GM19438 (cell line): ENCODE data around the gene SNN.

ENCODE experiments used
- ATAC-seq: cut with Tn5 transposase; IDR thresholded peaks from one replicate; pipeline ENCODE4 v1.9.1; 2021; ENCODE audit warnings: low read depth; ENCODE audit not compliant: unreplicated experiment

Gene SNN

DNA sequence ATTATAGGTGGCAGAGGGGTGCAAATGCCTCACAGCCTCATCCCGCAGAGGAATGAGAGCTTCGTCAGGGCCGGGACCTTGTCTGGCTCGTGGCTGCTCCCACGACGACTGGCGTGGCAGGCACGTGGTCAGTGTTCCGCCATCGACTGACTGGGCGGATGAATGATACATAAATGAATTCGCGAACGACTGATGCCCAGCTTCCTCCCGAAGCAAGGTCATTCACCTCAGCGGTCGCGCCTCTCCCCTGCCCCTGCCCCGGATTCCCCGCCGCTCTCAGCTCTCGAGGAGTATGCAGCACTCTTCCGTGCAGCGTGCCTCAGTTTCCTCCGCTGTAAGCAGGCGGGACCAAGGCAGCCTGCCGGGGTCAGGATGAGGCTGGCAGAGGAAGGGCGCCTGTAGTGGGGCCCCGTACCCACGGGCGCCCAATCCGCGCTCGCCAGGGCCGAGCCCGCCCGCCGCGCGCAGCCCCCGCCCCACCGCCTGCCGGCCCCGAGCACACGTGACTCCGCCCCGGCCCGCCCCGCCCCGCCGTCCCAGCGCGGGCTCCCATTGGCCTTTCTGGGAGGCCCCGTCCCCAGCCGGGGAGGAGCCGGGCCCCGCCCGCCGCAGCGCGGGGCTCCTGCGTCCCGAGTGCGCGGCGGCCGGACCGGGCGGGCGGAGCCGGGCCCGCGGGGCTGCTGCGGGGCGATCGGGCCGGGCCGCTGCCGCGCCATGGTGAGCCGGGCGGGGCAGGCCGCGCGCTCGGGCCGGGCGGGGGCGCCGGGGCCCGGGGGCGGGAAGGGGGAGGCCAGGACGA lies at the start of gene SNN:
Gene SNN, plus strand, starts transcription at position 632 of the 799 bp plus-strand sequence. CDS start 7,605 bp downstream, outside the sequence.
- ATAC-seq, result no peak

GRCh38 chr16:11619327-11619851 lies 48.9 kb upstream of the SNN start:
- peak; percentile 65 for ATAC-seq

- ATAC-seq, result no peak
These were observed 47.8 kb upstream of the SNN start for GRCh38 chr16:11620243-11621003.

GRCh38 chr16:11621539-11621919 lies 46.7 kb upstream of the SNN start:
- no peak for ATAC-seq

GRCh38 chr16:11621920-11622651 lies 46.2 kb upstream of the SNN start:
- ATAC-seq, result no peak

- ATAC-seq, result no peak
These were observed 44.0 kb upstream of the SNN start for GRCh38 chr16:11624205-11624604.

DNA sequence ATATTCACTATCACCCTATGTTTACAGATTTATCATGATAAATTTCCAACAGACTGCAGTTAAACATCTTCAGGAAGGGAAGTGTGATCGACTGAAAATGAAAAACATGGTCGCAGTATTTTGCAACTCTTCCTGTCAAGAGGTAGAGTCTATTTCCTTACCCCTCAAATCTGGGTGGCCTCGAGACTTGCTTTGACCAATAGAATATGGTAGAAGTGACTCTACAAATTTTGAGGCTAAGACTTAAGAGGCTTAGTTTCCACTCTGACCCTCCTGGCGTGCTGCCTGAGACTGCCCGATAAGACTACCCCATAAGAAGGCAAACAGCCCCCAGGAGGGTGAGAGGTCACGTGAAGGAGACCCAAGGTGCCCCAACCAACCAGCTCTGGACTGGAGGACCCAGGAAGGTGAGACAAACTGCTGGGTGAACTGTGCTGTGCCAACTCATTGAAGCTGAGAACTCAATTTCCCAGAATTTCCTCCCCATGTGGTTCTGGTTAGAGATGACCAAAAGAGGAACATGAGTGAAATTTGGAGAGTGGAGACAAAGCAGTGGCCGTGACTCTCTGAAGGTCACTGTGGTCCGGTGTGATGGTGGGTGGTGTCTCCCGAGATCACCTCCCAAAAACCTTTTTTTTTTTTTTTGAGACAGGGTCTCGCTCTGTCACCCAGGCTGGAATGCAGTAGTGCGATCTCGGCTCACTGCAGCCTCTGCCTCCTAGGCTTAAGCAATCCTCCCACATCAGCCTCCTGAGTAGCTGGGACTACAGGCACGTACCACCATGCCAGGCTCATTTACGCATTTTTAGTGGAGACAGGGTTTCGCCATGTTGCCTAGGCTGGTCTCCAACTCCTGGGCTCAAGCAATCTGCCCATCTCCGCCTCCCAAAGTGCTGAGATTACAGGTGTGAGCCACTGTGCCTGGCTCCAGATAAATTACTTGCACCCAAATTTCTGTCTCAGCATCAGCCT lies 43.3 kb upstream of the SNN start:
- ATAC-seq, result no peak

DNA sequence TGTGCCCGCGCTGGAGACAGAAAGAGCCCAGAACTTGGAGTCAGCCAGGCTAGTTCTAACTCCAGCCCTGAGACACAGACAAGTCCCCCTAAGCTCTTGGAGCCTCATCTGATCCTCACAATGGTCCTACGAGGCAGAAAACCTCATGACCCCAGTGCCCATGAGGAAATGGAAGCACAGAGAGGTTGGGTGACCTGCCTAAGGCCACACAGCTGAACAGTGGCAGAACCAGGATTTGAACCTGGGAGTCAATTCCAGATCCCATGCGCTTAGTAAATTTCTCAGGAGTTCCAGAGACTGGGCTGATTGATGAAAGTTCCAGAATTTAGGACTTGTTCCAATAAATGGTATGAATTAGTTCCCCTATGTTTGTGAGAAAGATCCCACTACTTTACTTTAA lies 42.5 kb upstream of the SNN start:
- ATAC-seq, result no peak

DNA sequence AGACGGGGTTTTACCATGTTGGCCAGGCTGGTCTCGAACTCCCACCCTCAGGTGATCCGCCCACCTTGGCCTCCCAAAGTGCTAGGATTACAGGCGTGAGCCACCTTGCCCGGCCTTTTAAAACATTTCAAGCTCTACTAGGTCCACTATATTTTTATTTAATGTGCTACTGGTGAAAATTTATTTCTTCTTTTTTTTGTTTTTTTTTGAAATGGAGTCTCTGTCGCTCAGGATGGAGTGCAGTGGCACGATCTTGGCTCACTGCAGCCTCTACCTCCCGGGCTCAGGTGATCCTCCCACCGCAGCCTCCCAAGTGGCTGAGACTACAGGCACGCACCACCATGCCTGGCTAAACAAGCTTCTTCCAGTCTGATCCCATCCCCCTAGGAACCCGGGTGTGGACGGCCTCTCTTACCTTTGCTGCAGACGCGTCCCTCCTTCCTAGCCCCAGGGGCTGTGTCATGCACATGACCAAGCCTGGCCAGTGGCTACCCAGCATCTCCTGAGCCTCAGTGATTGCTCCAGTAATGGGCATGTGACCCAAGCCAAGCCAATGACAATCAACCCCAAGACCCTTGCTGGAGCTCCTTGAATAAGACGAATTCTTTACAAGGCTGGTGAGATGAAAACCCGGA lies 41.5 kb upstream of the SNN start:
- no peak for ATAC-seq

- ATAC-seq, result no peak
These were observed 41.0 kb upstream of the SNN start for GRCh38 chr16:11627292-11627663.

- ATAC-seq, result no peak
These were observed 40.3 kb upstream of the SNN start for GRCh38 chr16:11627822-11628457.

DNA sequence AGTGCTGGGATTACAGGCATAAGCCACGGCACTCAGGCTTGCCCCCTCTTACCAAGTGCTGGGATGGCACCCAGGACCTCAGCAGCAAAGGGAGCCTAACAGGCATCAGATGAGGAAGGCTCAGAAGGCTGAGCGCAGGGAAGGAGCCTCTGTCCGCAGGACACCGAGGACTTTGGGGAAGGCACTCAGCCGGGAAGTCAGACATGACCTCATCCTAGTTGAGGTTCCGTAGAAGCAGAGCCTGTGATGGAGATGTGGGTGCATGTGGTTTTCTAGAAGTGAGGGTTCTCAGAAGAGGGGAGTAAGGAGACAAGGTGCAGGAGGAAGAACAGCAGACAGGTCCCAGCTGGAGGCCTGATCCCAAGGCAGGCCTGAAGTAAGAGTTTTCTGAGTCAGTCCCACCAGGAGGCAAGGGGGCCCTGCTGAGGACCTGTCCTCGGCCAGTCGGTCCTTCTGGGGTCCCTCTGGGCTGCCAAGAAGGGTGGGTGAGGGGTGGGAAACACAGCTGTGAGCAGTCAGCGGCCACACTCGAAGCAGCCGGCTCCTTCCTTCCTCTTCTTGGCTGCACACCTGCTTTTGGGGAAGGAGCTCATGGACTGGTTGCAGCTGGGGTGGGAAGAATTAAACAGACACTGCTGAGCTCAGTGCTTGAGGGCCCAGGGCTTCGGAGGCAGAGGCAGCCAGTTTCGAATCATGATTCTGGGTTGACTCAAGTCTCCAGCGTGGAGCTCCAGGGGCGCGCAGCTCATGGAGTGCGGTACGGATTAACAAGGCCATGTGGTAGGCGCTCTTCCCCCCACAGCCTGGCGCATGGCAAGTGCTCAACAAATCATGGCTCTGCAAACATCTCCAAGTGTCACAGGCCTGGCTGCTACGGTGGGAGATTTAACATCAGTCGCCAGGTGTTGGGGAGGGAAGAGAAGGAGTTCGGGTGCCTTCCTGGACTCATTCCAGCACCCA lies 38.9 kb upstream of the SNN start:
- peak; percentile 60 for ATAC-seq

DNA sequence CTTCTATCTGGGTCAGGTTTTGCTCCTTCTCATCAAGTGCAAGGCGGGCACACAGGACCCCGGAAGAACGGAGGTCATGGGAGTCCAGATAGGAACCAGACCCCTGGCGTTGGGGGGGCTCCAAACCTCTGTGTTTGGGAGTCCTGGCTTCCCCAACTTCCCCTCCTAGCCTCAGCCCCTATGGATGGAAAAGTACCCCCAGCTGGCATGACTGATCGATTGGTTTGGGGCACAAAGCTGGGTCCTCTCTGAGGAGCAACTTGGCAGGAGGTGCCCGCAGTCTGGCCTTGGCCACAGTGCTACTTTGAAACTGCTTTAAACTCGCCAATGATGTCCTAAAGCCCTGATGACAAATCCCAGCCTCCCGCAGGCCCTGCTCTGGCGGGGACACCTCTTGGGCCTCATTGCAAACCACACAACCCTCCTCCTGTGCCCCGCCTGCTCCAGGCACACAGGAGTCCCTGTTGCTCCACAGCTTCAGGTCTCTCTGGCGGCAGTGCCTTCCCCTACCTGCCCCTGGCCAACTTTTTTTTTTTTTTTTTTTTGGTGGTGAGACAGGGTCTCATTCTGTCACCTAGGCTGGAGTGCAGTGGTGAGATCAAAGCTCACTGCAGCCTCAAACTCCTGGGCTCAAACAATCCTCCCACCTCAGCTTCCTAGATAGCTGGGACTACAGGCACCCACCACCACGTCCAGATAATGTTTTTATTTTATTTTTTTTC lies 38.0 kb upstream of the SNN start:
- ATAC-seq, result no peak

DNA sequence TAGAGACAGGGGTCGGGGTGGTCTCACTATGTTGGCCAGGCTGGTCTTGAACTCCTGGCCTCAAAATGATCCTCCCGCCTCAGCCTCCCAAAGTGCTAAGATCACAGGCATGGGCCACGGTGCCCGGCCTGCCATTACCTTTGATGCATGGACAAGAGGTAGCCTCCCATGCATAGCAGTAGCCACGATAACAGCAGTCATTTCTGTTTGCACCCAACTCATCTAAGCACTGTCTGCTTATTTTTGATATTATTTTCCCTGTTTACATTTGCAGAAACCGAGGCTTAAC lies 37.5 kb upstream of the SNN start:
- ATAC-seq, result no peak

DNA sequence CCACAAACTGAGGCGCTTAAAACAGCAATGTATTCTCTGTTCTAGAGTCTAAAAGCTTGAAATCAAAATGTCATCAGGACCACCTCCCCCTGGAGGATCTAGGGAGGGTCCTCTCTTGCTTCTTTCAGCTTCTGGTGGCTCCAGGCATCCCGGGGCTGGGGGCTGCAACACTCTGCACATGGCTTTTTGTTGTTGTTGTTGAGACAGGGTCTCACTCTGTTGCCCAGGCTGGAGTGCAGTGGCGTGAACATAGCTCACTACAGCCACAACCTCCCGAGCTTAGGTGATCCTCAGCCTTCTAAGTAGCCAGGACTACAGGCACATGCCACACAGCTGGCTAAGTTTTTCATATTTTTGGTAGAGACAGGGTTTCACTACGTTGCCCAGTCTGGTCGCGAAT lies 37.0 kb upstream of the SNN start:
- no peak for ATAC-seq

- ATAC-seq, result no peak
These were observed 35.8 kb upstream of the SNN start for GRCh38 chr16:11632455-11632939.

DNA sequence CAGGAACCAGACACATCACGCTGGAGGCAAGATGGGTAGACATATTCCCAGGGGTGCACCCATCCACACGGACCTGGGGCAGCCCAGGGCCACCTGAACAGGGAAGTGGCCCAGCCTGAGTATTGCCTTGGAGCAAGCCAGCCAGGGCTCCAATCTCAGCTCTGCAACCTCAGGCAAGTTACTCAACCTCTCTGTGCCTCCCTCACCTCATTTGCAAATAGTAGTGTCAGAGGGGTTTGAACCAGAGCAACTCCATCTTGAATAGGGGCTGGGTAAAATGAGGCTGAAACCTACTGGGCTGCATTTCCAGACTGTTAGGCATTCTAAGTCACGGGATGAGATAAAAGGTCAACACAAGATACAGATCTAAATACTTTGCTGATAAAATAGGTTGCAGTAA lies 35.1 kb upstream of the SNN start:
- no peak for ATAC-seq
